PFSK-1 (cell line): ENCODE measurements around the gene CELSR1.

Experiments
- FOXP2 ChIP-seq: optimal IDR thresholded peaks from 2 replicates; pipeline ENCODE3; 2011; ENCODE audit warnings: borderline replicate concordance, control low read depth, inconsistent platforms; ENCODE audit not compliant: insufficient read depth; ENCODE audit errors: extremely low read length, extremely low read depth
- POLR2AphosphoS5 ChIP-seq: IDR thresholded peaks from 2 replicates; pipeline ENCODE4 v1.6.1; 2012; ENCODE audit warnings: low read depth, mild to moderate bottlenecking, control low read depth, low read length, moderate library complexity
- REST ChIP-seq, 2 experiments: IDR thresholded peaks; 2 replicates each; pipeline versions ENCODE4 v1.6.1 to v1.8.0; 2011 to 2012; ENCODE audit warnings: low read depth in 2 of 2, low read length in 2 of 2, control low read depth in 1 of 2, inconsistent platforms in 1 of 2, mild to moderate bottlenecking in 1 of 2, moderate library complexity in 1 of 2; ENCODE audit not compliant: insufficient read depth in 1 of 2
- SIN3A ChIP-seq: IDR thresholded peaks from 2 replicates; pipeline ENCODE4 v1.6.1; 2012; ENCODE audit warnings: mild to moderate bottlenecking, low read length, moderate library complexity, borderline replicate concordance; ENCODE audit not compliant: insufficient read depth
- TAF1 ChIP-seq: IDR thresholded peaks from 2 replicates; pipeline ENCODE4 v1.6.1; 2012; ENCODE audit warnings: low read length, control low read depth, borderline replicate concordance; ENCODE audit not compliant: insufficient read depth

The CELSR1 gene

GRCh38 chr22:46326066-46326680 is 211.2 kb downstream of the CELSR1 start:
- TF ChIP-seq SIN3A: no peak
- no peak for TF ChIP-seq REST (IDR thresholded peaks at IDR 0.05; ENCODE audit: insufficient read depth in 1 of 2, low read depth in 2 of 2, low read length in 2 of 2)
- no peak for TF ChIP-seq FOXP2
- no peak for TF ChIP-seq POLR2AphosphoS5
- TF ChIP-seq TAF1: no peak

- TF ChIP-seq SIN3A: no peak
- TF ChIP-seq REST (IDR thresholded peaks at IDR 0.05; ENCODE audit: insufficient read depth in 1 of 2, low read depth in 2 of 2, low read length in 2 of 2): no peak
- no peak for TF ChIP-seq FOXP2
- TF ChIP-seq POLR2AphosphoS5: no peak
Measured at GRCh38 chr22:46323162-46323561, 214.3 kb downstream of the CELSR1 start.

- TF ChIP-seq FOXP2: no peak
- TF ChIP-seq REST (IDR thresholded peaks at IDR 0.05; ENCODE audit: insufficient read depth in 1 of 2, low read depth in 2 of 2, low read length in 2 of 2): no peak
- TF ChIP-seq SIN3A: no peak
- no peak for TF ChIP-seq POLR2AphosphoS5
- no peak for TF ChIP-seq TAF1
Measured at GRCh38 chr22:46322711-46323110, 214.7 kb downstream of the CELSR1 start.

GRCh38 chr22:46320716-46321386 is 216.6 kb downstream of the CELSR1 start:
- TF ChIP-seq TAF1 (no peak), POLR2AphosphoS5 (no peak), REST (IDR thresholded peaks at IDR 0.05; ENCODE audit: insufficient read depth in 1 of 2, low read depth in 2 of 2, low read length in 2 of 2) (no peak), FOXP2 (no peak), SIN3A (no peak)
